Adipose tissue (tissue), 3 donors: Measurements from ENCODE around the gene KCTD4. TPM values are rescaled to one million over a fixed set of nuclear protein-coding genes. Genes with fewer than 3 reads are reported as not detected.

Experiments used
- H3K27ac ChIP-seq: one replicate; pipeline ENCODE4 v1.5.1; 2013; ENCODE audit warnings: low read depth, low read length
- WGBS, 3 donors: extraction: QIAGEN DNeasy Blood & Tissue Kit; methylation state at CpG; one replicate each; pipeline ENCODE4 v1.1.7; 2013; 5-methylcytosine and 5-hydroxymethylcytosine counted together
- polyA plus RNA-seq, 3 donors: library from polyadenylated mRNA; stranded (reverse); fragments of 200-250 nt; gene quantifications; one replicate each; pipeline ENCODE4 v1.2.3, GENCODE V29; 2013
- donor health status: healthy with polysubstance abuse.
- donor health status: Bipolar disorder and iron deficiency.
- donor health status: healthy.

The KCTD4 gene
- polyA plus RNA-seq, 3 donors, result 0.37 TPM; not detected in 2

- 92 to 97% (median 96%) methylated on average over 2 of the region's 2 CpGs for WGBS, 3 donors
Measured at GRCh38 chr13:45185286-45185685, 15.6 kb downstream of the KCTD4 start.

GRCh38 chr13:45184693-45185092 is 16.2 kb downstream of the KCTD4 start:
- H3K27ac ChIP-seq, result no peak overlapping the region
- 95 to 98% (median 97%) methylated on average over 5 of the region's 5 CpGs for WGBS, 3 donors

More at GRCh38 chr13:45185286-45185685, 15.6 kb downstream of the KCTD4 start:
- H3K27ac ChIP-seq, result no peak overlapping the region

GRCh38 chr13:45180713-45181601 is 19.9 kb downstream of the KCTD4 start:
- 91 to 97% (median 96%) methylated on average over 7 of the region's 7 CpGs for WGBS, 3 donors
- no peak overlapping the region for H3K27ac ChIP-seq

GRCh38 chr13:45180303-45180702 is 20.5 kb downstream of the KCTD4 start:
- WGBS, 3 donors, result 83 to 85% (median 85%) methylated on average over 3 of the region's 3 CpGs
- no peak overlapping the region for H3K27ac ChIP-seq

GRCh38 chr13:45179428-45179827 is 21.4 kb downstream of the KCTD4 start:
- no peak overlapping the region for H3K27ac ChIP-seq

GRCh38 chr13:45178349-45179162 is 22.3 kb downstream of the KCTD4 start:
- WGBS, 3 donors, result 84 to 90% (median 88%) methylated on average over 3 of the region's 3 CpGs

GRCh38 chr13:45174478-45174877 is 26.4 kb downstream of the KCTD4 start:
- H3K27ac ChIP-seq, result no peak overlapping the region

More at GRCh38 chr13:45178349-45179162, 22.3 kb downstream of the KCTD4 start:
- no peak overlapping the region for H3K27ac ChIP-seq

GRCh38 chr13:45168555-45168930 is 32.3 kb downstream of the KCTD4 start:
- H3K27ac ChIP-seq, result no peak overlapping the region

GRCh38 chr13:45167611-45168554 is 33.0 kb downstream of the KCTD4 start:
- 69 to 89% (median 86%) methylated on average over 12 of the region's 12 CpGs for WGBS, 3 donors
- no peak overlapping the region for H3K27ac ChIP-seq

More at GRCh38 chr13:45168555-45168930, 32.3 kb downstream of the KCTD4 start:
- 64 to 78% (median 76%) methylated on average over 2 of the region's 2 CpGs for WGBS, 3 donors

- no peak overlapping the region for H3K27ac ChIP-seq
- WGBS, 3 donors, result 88 to 95% (median 94%) methylated on average over 3 of the region's 3 CpGs
Measured at GRCh38 chr13:45166858-45167257, 34.0 kb downstream of the KCTD4 start.

- H3K27ac ChIP-seq, result no peak overlapping the region
- 67 to 85% (median 85%) methylated on average over 1 of the region's 1 CpG for WGBS, 3 donors
Measured at GRCh38 chr13:45162821-45163220, 38.0 kb downstream of the KCTD4 start.

- 83 to 100% (median 83%) methylated on average over 1 of the region's 1 CpG for WGBS, 3 donors
- no peak overlapping the region for H3K27ac ChIP-seq
Measured at GRCh38 chr13:45162194-45162593, 38.7 kb downstream of the KCTD4 start.

- no peak overlapping the region for H3K27ac ChIP-seq
- WGBS, 3 donors, result 86 to 91% (median 89%) methylated on average over 7 of the region's 7 CpGs
Measured at GRCh38 chr13:45156565-45157361, 44.1 kb downstream of the KCTD4 start.

GRCh38 chr13:45149964-45150363 is 50.9 kb downstream of the KCTD4 start:
- WGBS, 3 donors, result 60 to 86% (median 64%) methylated on average over 1 of the region's 1 CpG
- H3K27ac ChIP-seq, result no peak overlapping the region

- H3K27ac ChIP-seq, result no peak overlapping the region
- WGBS, 3 donors, result 78 to 83% (median 82%) methylated on average over 7 of the region's 7 CpGs
Measured at GRCh38 chr13:45143346-45143751, 57.5 kb downstream of the KCTD4 start.
